ENCODE results near the gene RASAL3.

DNA sequence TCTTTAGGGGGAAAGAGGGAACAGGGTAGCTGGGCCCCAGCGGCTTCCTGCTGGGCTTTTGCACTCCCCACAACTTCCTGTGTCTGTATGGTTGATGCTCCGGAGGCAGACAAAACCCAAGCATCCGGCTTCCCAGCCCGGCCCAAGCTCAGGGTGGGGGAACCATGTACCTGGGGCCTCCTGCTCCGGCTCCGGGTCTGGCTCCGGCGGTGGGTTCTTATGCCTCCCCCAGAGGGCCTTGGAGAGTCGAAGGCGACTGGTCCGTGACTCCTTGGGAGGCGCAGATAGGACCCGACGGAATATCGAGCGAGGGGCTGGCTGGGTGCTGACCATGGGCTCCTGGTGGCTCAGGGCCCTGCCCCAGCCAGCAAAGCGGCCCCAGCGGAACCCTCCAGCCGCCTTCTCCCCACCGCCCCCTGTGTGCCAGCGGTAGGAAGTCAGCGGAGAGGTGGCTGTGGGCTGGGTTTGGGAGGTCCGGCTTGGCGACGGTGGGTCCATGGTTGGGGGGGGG is 428 bp downstream of the RASAL3 start:
- TF ChIP-seq, protein P1, sequence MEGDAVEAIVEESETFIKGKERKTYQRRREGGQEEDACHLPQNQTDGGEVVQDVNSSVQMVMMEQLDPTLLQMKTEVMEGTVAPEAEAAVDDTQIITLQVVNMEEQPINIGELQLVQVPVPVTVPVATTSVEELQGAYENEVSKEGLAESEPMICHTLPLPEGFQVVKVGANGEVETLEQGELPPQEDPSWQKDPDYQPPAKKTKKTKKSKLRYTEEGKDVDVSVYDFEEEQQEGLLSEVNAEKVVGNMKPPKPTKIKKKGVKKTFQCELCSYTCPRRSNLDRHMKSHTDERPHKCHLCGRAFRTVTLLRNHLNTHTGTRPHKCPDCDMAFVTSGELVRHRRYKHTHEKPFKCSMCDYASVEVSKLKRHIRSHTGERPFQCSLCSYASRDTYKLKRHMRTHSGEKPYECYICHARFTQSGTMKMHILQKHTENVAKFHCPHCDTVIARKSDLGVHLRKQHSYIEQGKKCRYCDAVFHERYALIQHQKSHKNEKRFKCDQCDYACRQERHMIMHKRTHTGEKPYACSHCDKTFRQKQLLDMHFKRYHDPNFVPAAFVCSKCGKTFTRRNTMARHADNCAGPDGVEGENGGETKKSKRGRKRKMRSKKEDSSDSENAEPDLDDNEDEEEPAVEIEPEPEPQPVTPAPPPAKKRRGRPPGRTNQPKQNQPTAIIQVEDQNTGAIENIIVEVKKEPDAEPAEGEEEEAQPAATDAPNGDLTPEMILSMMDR (IDR thresholded peaks at IDR 0.05; ENCODE audit: insufficient read depth, low read depth, low read length) = no peak
- no peak for TF ChIP-seq EZH2 (IDR thresholded peaks at IDR 0.05; ENCODE audit: insufficient read depth, low read length)
